Esophagus muscularis mucosa (tissue), 4 donors: ENCODE results near the gene LDAH. TPM values are rescaled to one million over a fixed set of nuclear protein-coding genes. Genes with fewer than 3 reads are reported as not detected.

ENCODE experiments used
- DNase-seq: peaks from one replicate; pipeline ENCODE4 v3.0.0-alpha.2; 2017; ENCODE audit errors: extremely low spot score
- H3K27ac ChIP-seq, 4 donors: fragments of 200-600 bp; sonication (generic); replicated peaks in 1 of 4; 1 replicate in 3 of 4; 2 replicates in 1 of 4; pipeline ENCODE4 v1.5.1; 2016 to 2019; ENCODE audit warnings: mild to moderate bottlenecking in 1 of 4
- H3K27me3 ChIP-seq, 4 donors: fragments of 200-600 bp; sonication (generic); one replicate each; pipeline versions ENCODE4 v1.5.1 to v1.6.0; 2016 to 2019
- H3K36me3 ChIP-seq, 4 donors: fragments of 200-600 bp; sonication (generic); one replicate each; pipeline ENCODE4 v1.5.1; 2016 to 2019
- H3K4me1 ChIP-seq, 4 donors: fragments of 200-600 bp; sonication (generic); one replicate each; pipeline ENCODE4 v1.5.1; 2016 to 2019
- H3K4me3 ChIP-seq, 4 donors: fragments of 200-600 bp; sonication (generic); 1 replicate in 2 of 4; 2 replicates in 2 of 4; pipeline ENCODE4 v1.5.1; 2016 to 2019; ENCODE audit warnings: mild to moderate bottlenecking in 4 of 4, moderate library complexity in 1 of 4
- H3K9me3 ChIP-seq, 4 donors: fragments of 200-600 bp; sonication (generic); 1 replicate in 3 of 4; 2 replicates in 1 of 4; pipeline ENCODE4 v1.5.1; 2016 to 2019
- EP300 ChIP-seq: sonication (generic); formaldehyde crosslinking; IDR thresholded peaks from one replicate; pipeline ENCODE4 v1.6.1; 2017; ENCODE audit warnings: antibody characterized with exemption
- POLR2A ChIP-seq: fragments of 450-650 bp; IDR thresholded peaks from one replicate; pipeline ENCODE4 v1.6.1; 2017; ENCODE audit warnings: antibody characterized with exemption, moderate library complexity, mild to moderate bottlenecking, low read depth
- POLR2AphosphoS5 ChIP-seq, 2 donors: sonication (generic); formaldehyde crosslinking; IDR thresholded peaks; one replicate each; pipeline ENCODE4 v1.6.1; 2017; ENCODE audit warnings: antibody characterized with exemption in 2 of 2
- WGBS: methylation state at CpG from one replicate; pipeline ENCODE4 v1.1.5; 2018; 5-methylcytosine and 5-hydroxymethylcytosine counted together
- intact Hi-C: fragments of 100-400 bp; cut with DNase I; formaldehyde crosslinking; loops from one replicate; pipeline ENCODE4 v1.15.1; 2023
- total RNA-seq, 4 donors: library from RNA; depleted of rRNA; stranded (reverse); fragments of >200 nt; gene quantifications; one replicate each; pipeline versions ENCODE4 v1.1.0 to v1.2.1, GENCODE V29; 2016
- TF ChIP-seq, protein P1 (sequence below), 3 experiments: fragments of 200-600 bp in 2 of 3; fragments of 450-650 bp in 1 of 3; sonication (generic) in 2 of 3; IDR thresholded peaks; one replicate each; pipeline ENCODE4 v1.5.1; 2017 to 2019; ENCODE audit warnings: antibody characterized with exemption in 3 of 3, mild to moderate bottlenecking in 2 of 3, moderate library complexity in 1 of 3

Gene LDAH
- total RNA-seq, 4 donors from 2014 or later, result 7.9 to 13.7 (median 11.9) TPM

- TF ChIP-seq POLR2AphosphoS5 (IDR thresholded peaks at IDR 0.05) (no peak), POLR2A (no peak), EP300 (no peak)
- TF ChIP-seq, protein P1, sequence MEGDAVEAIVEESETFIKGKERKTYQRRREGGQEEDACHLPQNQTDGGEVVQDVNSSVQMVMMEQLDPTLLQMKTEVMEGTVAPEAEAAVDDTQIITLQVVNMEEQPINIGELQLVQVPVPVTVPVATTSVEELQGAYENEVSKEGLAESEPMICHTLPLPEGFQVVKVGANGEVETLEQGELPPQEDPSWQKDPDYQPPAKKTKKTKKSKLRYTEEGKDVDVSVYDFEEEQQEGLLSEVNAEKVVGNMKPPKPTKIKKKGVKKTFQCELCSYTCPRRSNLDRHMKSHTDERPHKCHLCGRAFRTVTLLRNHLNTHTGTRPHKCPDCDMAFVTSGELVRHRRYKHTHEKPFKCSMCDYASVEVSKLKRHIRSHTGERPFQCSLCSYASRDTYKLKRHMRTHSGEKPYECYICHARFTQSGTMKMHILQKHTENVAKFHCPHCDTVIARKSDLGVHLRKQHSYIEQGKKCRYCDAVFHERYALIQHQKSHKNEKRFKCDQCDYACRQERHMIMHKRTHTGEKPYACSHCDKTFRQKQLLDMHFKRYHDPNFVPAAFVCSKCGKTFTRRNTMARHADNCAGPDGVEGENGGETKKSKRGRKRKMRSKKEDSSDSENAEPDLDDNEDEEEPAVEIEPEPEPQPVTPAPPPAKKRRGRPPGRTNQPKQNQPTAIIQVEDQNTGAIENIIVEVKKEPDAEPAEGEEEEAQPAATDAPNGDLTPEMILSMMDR (IDR thresholded peaks at IDR 0.05), result no peak
- intact Hi-C loops, result no loop called here
- DNase-seq, result no peak
These were observed 63.9 kb downstream of the LDAH start for GRCh38 chr2:20758997-20759396.

DNA sequence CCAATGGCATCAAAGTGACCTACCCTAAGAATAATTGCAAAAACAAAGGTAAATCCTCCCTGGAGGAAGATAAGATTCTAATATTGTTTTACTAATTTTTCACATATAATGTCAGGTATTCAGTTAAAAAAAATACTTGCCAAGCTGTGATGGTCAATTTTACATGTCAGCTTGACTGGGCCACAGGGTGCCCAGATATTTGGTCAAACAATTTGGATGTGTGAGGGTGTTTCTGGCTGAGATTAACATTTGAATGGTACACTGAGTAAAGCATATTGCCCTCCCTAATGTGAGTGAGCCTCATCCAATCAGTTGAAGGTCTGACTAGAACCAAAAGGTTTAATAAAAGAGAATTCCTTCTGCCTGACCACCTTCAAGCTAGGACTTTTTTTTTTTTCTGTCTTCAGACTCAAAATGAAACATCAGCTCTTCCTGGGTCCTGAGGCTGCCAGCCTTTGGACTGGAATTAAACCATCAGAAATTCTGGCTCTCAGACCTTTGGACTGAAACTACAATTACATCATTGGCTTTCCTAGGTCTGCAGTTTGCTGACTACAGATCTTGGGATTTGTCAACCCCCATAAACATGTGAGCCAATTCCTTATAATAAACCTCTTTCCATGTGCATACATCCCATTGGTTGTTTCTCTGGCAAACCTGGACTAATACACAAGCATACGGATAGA lies 65.4 kb downstream of the LDAH start:
- Histone ChIP-seq H3K27me3 (no peaks in the 10 kb centered on the region), H3K9me3 (peaks cover 0 to 5% (median 0%) of the 10 kb centered on the region in 4 donors), H3K27ac (no peak overlapping the region), H3K36me3 (peaks cover 0 to 12% (median 4%) of the 10 kb centered on the region in 4 donors), H3K4me1 (no peaks in the 10 kb centered on the region), H3K4me3 (no peak overlapping the region)
- TF ChIP-seq POLR2A (no peak), EP300 (no peak), POLR2AphosphoS5 (IDR thresholded peaks at IDR 0.05) (no peak)
- TF ChIP-seq, protein P1 (IDR thresholded peaks at IDR 0.05), result no peak
- DNase-seq, result no peak
- intact Hi-C loops, result no loop called here
- WGBS, result 100% methylated on average over 1 of the region's 1 CpG

More at GRCh38 chr2:20758997-20759396, 63.9 kb downstream of the LDAH start:
- H3K36me3 ChIP-seq, result peaks cover 0 to 12% (median 3%) of the 10 kb centered on the region in 4 donors
- no peak overlapping the region for H3K27ac ChIP-seq
- H3K27me3 ChIP-seq, result no peaks in the 10 kb centered on the region
- peaks cover 0 to 3% (median 0%) of the 10 kb centered on the region in 4 donors for H3K9me3 ChIP-seq
- H3K4me3 ChIP-seq, result no peak overlapping the region
- whole genome bisulfite sequencing, result 100% methylated on average over 1 of the region's 1 CpG
- no peaks in the 10 kb centered on the region for H3K4me1 ChIP-seq

DNA sequence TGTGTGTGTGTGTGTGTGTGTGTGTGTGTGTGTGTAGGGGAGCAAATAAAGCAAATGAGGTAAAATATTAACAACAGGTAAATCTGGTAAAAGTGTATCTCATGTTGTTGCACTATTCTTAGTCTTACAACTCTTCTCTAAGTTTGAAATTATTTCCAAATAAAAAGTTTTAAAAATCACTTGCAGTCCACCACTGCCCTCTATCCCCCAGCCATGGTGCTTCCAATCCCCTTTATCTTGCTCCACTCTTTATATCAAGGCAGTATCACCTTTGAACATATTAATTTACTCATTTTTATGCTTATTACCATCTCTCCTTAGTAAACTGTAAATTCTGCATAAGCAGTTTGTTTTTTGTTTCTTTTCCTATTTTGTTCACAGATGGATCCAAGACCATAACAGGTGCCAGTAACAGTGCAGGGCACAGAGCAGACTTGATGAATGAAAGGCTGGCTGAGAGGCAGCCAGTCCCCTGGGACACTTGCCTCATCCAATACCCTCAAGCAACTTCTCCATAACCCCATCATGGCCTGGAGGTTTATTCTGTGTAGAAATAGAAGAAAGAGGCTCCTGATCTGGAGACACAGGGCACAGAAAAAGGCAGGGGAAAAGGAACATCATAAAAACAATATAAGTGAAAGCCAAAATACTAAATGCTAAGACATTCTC lies 67.6 kb downstream of the LDAH start:
- Histone ChIP-seq H3K4me3 (no peak overlapping the region), H3K9me3 (peaks cover 0 to 11% (median 0%) of the 10 kb centered on the region in 4 donors), H3K36me3 (peaks cover 0 to 6% (median 2%) of the 10 kb centered on the region in 4 donors), H3K27me3 (no peaks in the 10 kb centered on the region), H3K4me1 (no peaks in the 10 kb centered on the region), H3K27ac (no peak overlapping the region)
- intact Hi-C loops, result no loop called here
- no peak for TF ChIP-seq POLR2AphosphoS5 (IDR thresholded peaks at IDR 0.05)
- TF ChIP-seq, protein P1 (IDR thresholded peaks at IDR 0.05), result peak in 1 of 3 experiments; percentile 6
- DNase-seq, result no peak

DNA sequence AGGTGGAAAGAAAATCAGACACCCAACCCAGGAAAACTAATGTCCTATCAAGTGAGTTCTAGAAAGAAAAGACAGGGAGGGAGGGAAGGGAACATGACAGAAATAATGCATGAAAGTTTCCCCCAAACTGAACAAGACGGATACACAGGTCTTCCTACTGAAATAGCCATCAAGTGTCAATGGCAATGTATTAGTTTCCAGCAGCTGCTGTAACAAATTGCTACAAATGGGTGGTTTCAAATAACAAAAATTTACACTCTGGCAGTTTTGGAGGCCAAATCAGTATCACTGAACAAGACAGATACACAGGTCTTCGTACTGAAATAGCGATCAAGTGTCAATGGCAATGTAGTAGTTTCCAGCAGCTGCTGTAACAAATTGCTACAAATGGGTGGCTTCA lies 70.6 kb downstream of the LDAH start:
- H3K36me3 ChIP-seq, result peaks cover 0 to 4% (median 2%) of the 10 kb centered on the region in 4 donors
- TF ChIP-seq POLR2A, result no peak
- TF ChIP-seq, protein P1 (IDR thresholded peaks at IDR 0.05), result no peak
- DNase-seq, result no peak
- H3K4me1 ChIP-seq, result no peaks in the 10 kb centered on the region
- no peaks in the 10 kb centered on the region for H3K27me3 ChIP-seq
- no peak overlapping the region for H3K27ac ChIP-seq
- H3K9me3 ChIP-seq, result peaks cover 0 to 7% (median 0%) of the 10 kb centered on the region in 4 donors
- intact Hi-C loops, result no loop called here
- WGBS, result 100% methylated on average over 3 of the region's 3 CpGs
- H3K4me3 ChIP-seq, result no peak overlapping the region
